ENCODE results near the gene TBC1D5.

GRCh38 chr3:17144665-17144993, 597.8 kb downstream of the TBC1D5 start:
- TF ChIP-seq CTCF (IDR thresholded peaks at IDR 0.05) (no peak), POLR2A (IDR thresholded peaks at IDR 0.05) (no peak)
